HepG2 (cell line): ENCODE data around the gene INTS4. TPM values are rescaled to one million over a fixed set of nuclear protein-coding genes. Genes with fewer than 3 reads are reported as not detected.
A peak's percentile ranks its signal among the peaks of the same experiment; 100 is the strongest.

Experiments used
- CREB3 ChIP-seq: sonication (generic); formaldehyde crosslinking; IDR thresholded peaks from 2 replicates; pipeline ENCODE4 v1.5.0; 2020; ENCODE audit warnings: missing genetic modification reagents
- ERF ChIP-seq: IDR thresholded peaks from 2 replicates; pipeline ENCODE4 v1.6.1; 2018; ENCODE audit warnings: missing biosample characterization, missing genetic modification reagents
- FOXK1 ChIP-seq: sonication (generic); formaldehyde crosslinking; IDR thresholded peaks from 2 replicates; pipeline ENCODE4 v1.4.0; 2020; ENCODE audit warnings: low read depth, missing genetic modification reagents, borderline replicate concordance
- LBX2 ChIP-seq: sonication (generic); formaldehyde crosslinking; IDR thresholded peaks from 2 replicates; pipeline ENCODE4 v1.5.0; 2020; ENCODE audit warnings: missing genetic modification reagents, mild to moderate bottlenecking, borderline replicate concordance
- MYC ChIP-seq: sonication (generic); formaldehyde crosslinking; IDR thresholded peaks from 2 replicates; pipeline ENCODE4 v1.9.0; 2021; ENCODE audit warnings: missing genetic modification reagents, borderline replicate concordance
- NFYB ChIP-seq: sonication (generic); formaldehyde crosslinking; IDR thresholded peaks from 2 replicates; pipeline ENCODE4 v1.4.0; 2020; ENCODE audit warnings: missing genetic modification reagents
- PCBP2 ChIP-seq: fragments of 200-400 bp; formaldehyde crosslinking; optimal IDR thresholded peaks from 2 replicates; pipeline ENCODE3; 2018; ENCODE audit warnings: low read length, low read depth; ENCODE audit not compliant: poor library complexity, severe bottlenecking
- RERE ChIP-seq: IDR thresholded peaks from 2 replicates; pipeline ENCODE4 v1.6.1; 2016; ENCODE audit warnings: low read depth, missing genetic modification reagents, missing compliant biosample characterization
- SNRNP70 ChIP-seq: fragments of 200-400 bp; formaldehyde crosslinking; IDR thresholded peaks from 2 replicates; pipeline ENCODE4 v1.6.1; 2017; ENCODE audit warnings: mild to moderate bottlenecking, low read depth, low read length, moderate library complexity
- STAT6 ChIP-seq: sonication (generic); formaldehyde crosslinking; IDR thresholded peaks from 2 replicates; pipeline ENCODE4 v1.4.0; 2020; ENCODE audit warnings: missing genetic modification reagents, mild to moderate bottlenecking, borderline replicate concordance
- TAF15 ChIP-seq: fragments of 200-400 bp; formaldehyde crosslinking; IDR thresholded peaks from one replicate; pipeline ENCODE4 v1.6.1; 2018; ENCODE audit warnings: mild to moderate bottlenecking, low read depth, low read length; ENCODE audit not compliant: poor library complexity, severe bottlenecking
- TARDBP ChIP-seq: sonication (generic); formaldehyde crosslinking; IDR thresholded peaks from 2 replicates; pipeline ENCODE4 v1.8.0; 2022; ENCODE audit warnings: mild to moderate bottlenecking, missing genetic modification reagents
- ZNF460 ChIP-seq: sonication (generic); formaldehyde crosslinking; IDR thresholded peaks from 2 replicates; pipeline ENCODE4 v1.5.1; 2020; ENCODE audit warnings: missing genetic modification reagents, mild to moderate bottlenecking, borderline replicate concordance
- ZNF7 ChIP-seq: IDR thresholded peaks from 2 replicates; pipeline ENCODE4 v1.6.1; 2016; ENCODE audit warnings: missing biosample characterization, missing genetic modification reagents
- ZNF839 ChIP-seq: sonication (generic); formaldehyde crosslinking; IDR thresholded peaks from 2 replicates; pipeline ENCODE4 v1.4.0; 2020; ENCODE audit warnings: missing genetic modification reagents, mild to moderate bottlenecking, borderline replicate concordance
- ZNF850 ChIP-seq: sonication (generic); formaldehyde crosslinking; conservative IDR thresholded peaks from 2 replicates; pipeline ENCODE4 v1.9.0; 2021; ENCODE audit warnings: mild to moderate bottlenecking, missing genetic modification reagents
- polyA plus RNA-seq, 8 experiments: library from polyadenylated mRNA; depleted of rRNA in 3 of 8; stranded (reverse) in 7 of 8; unstranded in 1 of 8; fragments of >200 nt; fragmentation: Illumina TruSeq in 4 of 8; extraction: Trizol in 4 of 8; gene quantifications; 2 replicates each; pipeline versions ENCODE4 v1.2.1 to v1.2.3, GENCODE V29; 2011 to 2016; ENCODE audit warnings: low read depth in 4 of 8, missing spikeins in 1 of 8, mixed read lengths in 1 of 8; ENCODE audit not compliant: insufficient read depth in 1 of 8
- total RNA-seq, 5 experiments: library from RNA; depleted of rRNA; stranded (reverse); fragments of >200 nt; fragmentation: Illumina TruSeq; extraction: Trizol; gene quantifications; 2 replicates each; pipeline ENCODE4 v1.2.3, GENCODE V29; 2016; ENCODE audit warnings: low read depth in 1 of 5

The INTS4 gene
- total and polyA plus RNA-seq, 2 of the 13 experiments (the other 11 are each of a cell fraction or from before 2014, with no cell fraction given): 37.3 to 44.8 TPM

GRCh38 chr11:78022397-78023396, 28.2 kb upstream of the INTS4 start, which contains the start of gene KCTD14 (continued):
- TF ChIP-seq STAT6 (CRISPR knock-in tag) (no peak), ZNF460 (no peak), ZNF839 (CRISPR knock-in tag) (no peak), RERE (CRISPR knock-in tag) (no peak), ERF (CRISPR knock-in tag) (peak; percentile 80), TAF15 (no peak), SNRNP70 (no peak), FOXK1 (CRISPR knock-in tag) (no peak; the same call in 1 of the 2 replicates), LBX2 (CRISPR knock-in tag) (0 out of 2 replicates have a peak, but pooled peaks have one; percentile 77), TARDBP (CRISPR knock-in tag) (peak; percentile 80), ZNF7 (no peak), ZNF850 (CRISPR knock-in tag) (no peak), PCBP2 (no peak), NFYB (CRISPR knock-in tag) (no peak), CREB3 (CRISPR knock-in tag) (no peak), MYC (CRISPR knock-in tag) (peak; percentile 40; the same call in 1 of the 2 replicates)
